Measurements from ENCODE around the gene RWDD1. TPM values are rescaled to one million over a fixed set of nuclear protein-coding genes. Genes with fewer than 3 reads are reported as not detected.

Gene RWDD1
- total and polyA plus RNA-seq, 2 of the 13 experiments (the other 11 are each of a cell fraction or from before 2014, with no cell fraction given), result 27.4 to 67.1 TPM

GRCh38 chr6:116570856-116571682, at the start of gene RWDD1 (continued):
- TF ChIP-seq LRRFIP1 (CRISPR knock-in tag; conservative IDR thresholded peaks at IDR 0.05), result no peak
- peak; percentile 86 for TF ChIP-seq ESRRA (CRISPR knock-in tag; IDR thresholded peaks at IDR 0.05; ENCODE audit: low read depth)
- no peak for TF ChIP-seq ZNF672 (CRISPR knock-in tag; IDR thresholded peaks at IDR 0.05)
- peak; percentile 98 for TF ChIP-seq ZNF124 (CRISPR knock-in tag; IDR thresholded peaks at IDR 0.05)
- peak; percentile 95; the same call in 1 of the 2 replicates for TF ChIP-seq ZFP90 (CRISPR knock-in tag; IDR thresholded peaks at IDR 0.05; ENCODE audit: borderline replicate concordance)
- peak; percentile 84 for TF ChIP-seq REL (CRISPR knock-in tag; conservative IDR thresholded peaks at IDR 0.05)
- peak; percentile 35; the same call in 1 of the 2 replicates for TF ChIP-seq ZNF232 (CRISPR knock-in tag; IDR thresholded peaks at IDR 0.05; ENCODE audit: borderline replicate concordance)
- peak; percentile 92; the same call in 1 of the 2 replicates for TF ChIP-seq SMYD3 (CRISPR knock-in tag; IDR thresholded peaks at IDR 0.05)
- TF ChIP-seq RXRA (CRISPR knock-in tag; IDR thresholded peaks at IDR 0.05), result peak; percentile 89
- no peak for TF ChIP-seq ZNF10 (CRISPR knock-in tag; IDR thresholded peaks at IDR 0.05; ENCODE audit: borderline replicate concordance, low read depth)
- TF ChIP-seq ZNF142 (CRISPR knock-in tag; IDR thresholded peaks at IDR 0.05), result peak; percentile 93
- TF ChIP-seq CREB1 (IDR thresholded peaks at IDR 0.05), result peak; percentile 78
- peak; percentile 84 for TF ChIP-seq CREB1 (CRISPR knock-in tag; IDR thresholded peaks at IDR 0.05)
- TF ChIP-seq CSRNP1 (CRISPR knock-in tag; IDR thresholded peaks at IDR 0.05), result peak; percentile 95
- 0 out of 2 replicates have a peak, but pooled peaks have one; percentile 29 for TF ChIP-seq ZNF24 (IDR thresholded peaks at IDR 0.05)
- peak; percentile 51; the same call in 1 of the 2 replicates for TF ChIP-seq RCOR2 (CRISPR knock-in tag; IDR thresholded peaks at IDR 0.05)
- peak; percentile 95 for TF ChIP-seq CAMTA2 (CRISPR knock-in tag; IDR thresholded peaks at IDR 0.05; ENCODE audit: borderline replicate concordance)
- no peak for TF ChIP-seq ZNF496 (CRISPR knock-in tag; IDR thresholded peaks at IDR 0.05; ENCODE audit: insufficient replicate concordance)
- no peak for TF ChIP-seq CHCHD3 (CRISPR knock-in tag; IDR thresholded peaks at IDR 0.05)

Data from HepG2 (cell line).